Parathyroid adenoma (tissue), 2 donors: ENCODE measurements around the gene AFAP1L2.

Source experiments
- H2AFZ ChIP-seq: fragments of 300-600 bp; sonication (generic); one replicate; pipeline ENCODE4 v1.7.0; 2017; ENCODE audit warnings: antibody characterized with exemption, mild to moderate bottlenecking
- H3K27ac ChIP-seq: fragments of 300-600 bp; sonication (generic); one replicate; pipeline ENCODE4 v1.7.0; 2017
- H3K27me3 ChIP-seq: fragments of 300-600 bp; sonication (generic); one replicate; pipeline ENCODE4 v1.7.0; 2017; ENCODE audit warnings: low read length; ENCODE audit not compliant: control insufficient read depth, insufficient read depth
- H3K36me3 ChIP-seq: fragments of 300-600 bp; sonication (generic); one replicate; pipeline ENCODE4 v1.7.0; 2017; ENCODE audit warnings: low read length; ENCODE audit not compliant: control insufficient read depth, insufficient read depth
- H3K4me1 ChIP-seq: fragments of 300-600 bp; sonication (generic); one replicate; pipeline ENCODE4 v1.7.0; 2017; ENCODE audit warnings: control low read depth
- H3K4me2 ChIP-seq: fragments of 300-600 bp; sonication (generic); one replicate; pipeline ENCODE4 v1.7.0; 2017; ENCODE audit warnings: low read length
- H3K4me3 ChIP-seq: fragments of 300-600 bp; sonication (generic); one replicate; pipeline ENCODE4 v1.7.0; 2017; ENCODE audit warnings: low read depth, low read length
- H3K79me2 ChIP-seq: fragments of 300-600 bp; sonication (generic); one replicate; pipeline ENCODE4 v1.7.0; 2017; ENCODE audit warnings: control low read depth
- H3K9ac ChIP-seq: fragments of 300-600 bp; sonication (generic); one replicate; pipeline ENCODE4 v1.7.0; 2017; ENCODE audit warnings: mild to moderate bottlenecking
- H3K9me3 ChIP-seq: fragments of 300-600 bp; sonication (generic); one replicate; pipeline ENCODE4 v1.7.0; 2017; ENCODE audit warnings: low read length; ENCODE audit not compliant: control insufficient read depth
- CTCF ChIP-seq: fragments of 300-600 bp; sonication (generic); IDR thresholded peaks from one replicate; pipeline ENCODE4 v1.7.0; 2017; ENCODE audit warnings: antibody characterized with exemption, mild to moderate bottlenecking
- donor health status: primary hyperparathyroidism.

AFAP1L2 gene

GRCh38 chr10:114279901-114280644, 124.2 kb downstream of the AFAP1L2 start:
- Histone ChIP-seq H3K9me3 (no peaks in the 10 kb centered on the region), H3K4me3 (no peak overlapping the region), H3K27me3 (no peaks in the 10 kb centered on the region), H3K79me2 (no peaks in the 10 kb centered on the region), H3K4me2 (no peak overlapping the region), H3K9ac (no peak overlapping the region), H3K4me1 (peaks cover 7% of the 10 kb centered on the region), H3K27ac (no peak overlapping the region), H2AFZ (no peak overlapping the region), H3K36me3 (no peaks in the 10 kb centered on the region)
- no peak for TF ChIP-seq CTCF

- H3K9ac ChIP-seq = no peak overlapping the region
- H3K4me1 ChIP-seq = peaks cover 7% of the 10 kb centered on the region
- H3K4me3 ChIP-seq = no peak overlapping the region
- H2AFZ ChIP-seq = no peak overlapping the region
- no peaks in the 10 kb centered on the region for H3K27me3 ChIP-seq
- H3K36me3 ChIP-seq = no peaks in the 10 kb centered on the region
- no peaks in the 10 kb centered on the region for H3K9me3 ChIP-seq
- H3K27ac ChIP-seq = no peak overlapping the region
- TF ChIP-seq CTCF = no peak
- no peaks in the 10 kb centered on the region for H3K79me2 ChIP-seq
- H3K4me2 ChIP-seq = no peak overlapping the region
Observed at GRCh38 chr10:114279289-114279688, 125.0 kb downstream of the AFAP1L2 start.

- Histone ChIP-seq H3K27me3 (no peaks in the 10 kb centered on the region), H3K4me3 (no peak overlapping the region), H3K4me2 (no peak overlapping the region), H3K79me2 (no peaks in the 10 kb centered on the region), H2AFZ (no peak overlapping the region), H3K9me3 (no peaks in the 10 kb centered on the region), H3K36me3 (no peaks in the 10 kb centered on the region), H3K4me1 (peaks cover 7% of the 10 kb centered on the region), H3K9ac (no peak overlapping the region), H3K27ac (no peak overlapping the region)
- no peak for TF ChIP-seq CTCF
Observed at GRCh38 chr10:114278884-114279191, 125.5 kb downstream of the AFAP1L2 start.

GRCh38 chr10:114278140-114278883, 126.0 kb downstream of the AFAP1L2 start:
- H3K79me2 ChIP-seq = no peaks in the 10 kb centered on the region

More at GRCh38 chr10:114278140-114278883, 126.0 kb downstream of the AFAP1L2 start:
- Histone ChIP-seq H3K27me3 (no peaks in the 10 kb centered on the region), H3K4me1 (peaks cover 7% of the 10 kb centered on the region), H2AFZ (no peak overlapping the region), H3K36me3 (no peaks in the 10 kb centered on the region), H3K4me3 (no peak overlapping the region), H3K9me3 (no peaks in the 10 kb centered on the region), H3K4me2 (no peak overlapping the region), H3K27ac (no peak overlapping the region), H3K9ac (no peak overlapping the region)
- no peak for TF ChIP-seq CTCF
